Keratinocyte (primary cell): ENCODE measurements around the gene XYLB.

Experiments used
- EZH2 ChIP-seq: IDR thresholded peaks from one replicate; pipeline ENCODE4 v1.6.1; 2012; ENCODE audit warnings: inconsistent platforms, mild to moderate bottlenecking, low read length, moderate library complexity
- TF ChIP-seq, protein P1 (sequence below), 3 experiments: IDR thresholded peaks in 1 of 3; conservative IDR thresholded peaks in 1 of 3; optimal IDR thresholded peaks in 1 of 3; 2 replicates in 2 of 3; 3 replicates in 1 of 3; pipeline versions ENCODE3 to v1.5.1; 2011; ENCODE audit warnings: low read length in 3 of 3, mild to moderate bottlenecking in 3 of 3, moderate library complexity in 2 of 3, control low read depth in 1 of 3, inconsistent platforms in 1 of 3; ENCODE audit not compliant: insufficient read depth in 2 of 3; ENCODE audit errors: extremely low read depth in 1 of 3

DNA sequence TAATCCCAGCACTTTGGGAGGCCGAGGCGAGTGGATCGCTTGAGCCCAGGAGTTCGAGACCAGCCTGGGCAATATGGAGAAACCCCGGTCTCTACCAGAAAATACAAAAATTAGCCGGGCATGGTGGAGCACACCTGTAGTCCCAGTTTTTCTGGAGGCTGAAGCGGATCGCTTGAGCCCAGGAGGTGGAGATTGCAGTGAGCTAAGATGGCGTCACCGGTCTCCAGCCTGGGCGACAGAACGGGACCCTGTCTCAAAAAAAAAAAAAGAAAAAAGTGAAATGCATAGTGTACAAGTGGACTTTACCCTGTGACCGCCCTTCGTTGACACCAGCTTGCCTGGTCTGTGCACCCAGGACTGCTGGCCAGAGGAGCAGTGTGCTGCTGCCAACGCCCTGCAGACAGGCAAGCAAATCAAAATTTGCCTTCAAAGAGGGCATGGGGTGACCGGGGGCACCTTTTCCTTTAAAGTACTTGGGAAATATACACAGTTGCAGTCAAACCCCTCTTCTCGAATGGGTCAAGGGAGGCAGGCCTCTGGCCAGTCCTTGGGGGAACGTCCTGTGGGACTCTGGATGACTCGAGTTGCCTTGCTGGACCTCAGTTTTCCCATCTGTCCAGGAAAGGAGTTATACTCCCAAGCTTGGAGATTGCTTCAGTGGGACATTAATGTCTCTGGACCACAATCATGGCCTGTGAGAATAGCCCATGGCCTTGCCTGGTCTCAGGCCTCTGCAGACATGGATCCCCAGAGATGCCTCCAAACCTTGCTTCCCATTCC lies 1.0 kb downstream of the XYLB start:
- TF ChIP-seq, protein P1, sequence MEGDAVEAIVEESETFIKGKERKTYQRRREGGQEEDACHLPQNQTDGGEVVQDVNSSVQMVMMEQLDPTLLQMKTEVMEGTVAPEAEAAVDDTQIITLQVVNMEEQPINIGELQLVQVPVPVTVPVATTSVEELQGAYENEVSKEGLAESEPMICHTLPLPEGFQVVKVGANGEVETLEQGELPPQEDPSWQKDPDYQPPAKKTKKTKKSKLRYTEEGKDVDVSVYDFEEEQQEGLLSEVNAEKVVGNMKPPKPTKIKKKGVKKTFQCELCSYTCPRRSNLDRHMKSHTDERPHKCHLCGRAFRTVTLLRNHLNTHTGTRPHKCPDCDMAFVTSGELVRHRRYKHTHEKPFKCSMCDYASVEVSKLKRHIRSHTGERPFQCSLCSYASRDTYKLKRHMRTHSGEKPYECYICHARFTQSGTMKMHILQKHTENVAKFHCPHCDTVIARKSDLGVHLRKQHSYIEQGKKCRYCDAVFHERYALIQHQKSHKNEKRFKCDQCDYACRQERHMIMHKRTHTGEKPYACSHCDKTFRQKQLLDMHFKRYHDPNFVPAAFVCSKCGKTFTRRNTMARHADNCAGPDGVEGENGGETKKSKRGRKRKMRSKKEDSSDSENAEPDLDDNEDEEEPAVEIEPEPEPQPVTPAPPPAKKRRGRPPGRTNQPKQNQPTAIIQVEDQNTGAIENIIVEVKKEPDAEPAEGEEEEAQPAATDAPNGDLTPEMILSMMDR (optimal IDR thresholded peaks at IDR 0.05 in 1 of 3, IDR thresholded peaks at IDR 0.05 in 1 of 3, conservative IDR thresholded peaks at IDR 0.05 in 1 of 3; ENCODE audit: extremely low read depth in 1 of 3, insufficient read depth in 2 of 3, low read length in 3 of 3), result no peak
- TF ChIP-seq EZH2, result no peak
